Activated T-cell treated with anti-CD3 and anti-CD28 coated beads, Interleukin-2, amount 50 U/mL, for 1 hour (primary cell): ENCODE results near the gene LGALS7B.
A peak's percentile ranks its signal among the peaks of the same experiment; 100 is the strongest.
"Not testable (repeated sequence)": the region's sequence is repeated elsewhere in the genome, so short reads cannot be mapped to it uniquely, and the experiment has no call there.

Experiments used
- DNase-seq: peaks from one replicate; pipeline ENCODE4 v3.0.0-alpha.2; 2020

Gene LGALS7B

GRCh38 chr19:38770228-38770948 lies 18.6 kb upstream of the LGALS7B start:
- DNase-seq = not testable (repeated sequence)

GRCh38 chr19:38770949-38771275 lies 18.1 kb upstream of the LGALS7B start:
- not testable (repeated sequence) for DNase-seq

- DNase-seq = not testable (repeated sequence)
These were observed 17.4 kb upstream of the LGALS7B start for GRCh38 chr19:38771569-38771968.

- no peak for DNase-seq
These were observed 15.4 kb upstream of the LGALS7B start, which contains the start of gene LGALS7 for GRCh38 chr19:38773469-38774177. Gene LGALS7, minus strand, starts transcription at chr19:38773517. Its CDS starts 25 bp downstream, at chr19:38773492.

GRCh38 chr19:38774181-38774950 lies 14.6 kb upstream of the LGALS7B start:
- DNase-seq = no peak

GRCh38 chr19:38778733-38779132 lies 10.3 kb upstream of the LGALS7B start:
- DNase-seq = no peak

GRCh38 chr19:38780443-38780842 lies 8.6 kb upstream of the LGALS7B start:
- no peak for DNase-seq

- no peak for DNase-seq
These were observed 7.9 kb upstream of the LGALS7B start for GRCh38 chr19:38781058-38781457.

GRCh38 chr19:38782212-38782611 lies 6.8 kb upstream of the LGALS7B start:
- DNase-seq = not testable (repeated sequence)

- no peak for DNase-seq
These were observed 4.8 kb upstream of the LGALS7B start for GRCh38 chr19:38784224-38784623.

GRCh38 chr19:38785187-38785699 lies 3.8 kb upstream of the LGALS7B start:
- DNase-seq = no peak

GRCh38 chr19:38786061-38786460 lies 2.9 kb upstream of the LGALS7B start:
- DNase-seq = not testable (repeated sequence)

- no peak for DNase-seq
These were observed 2.3 kb upstream of the LGALS7B start for GRCh38 chr19:38786572-38787265.

GRCh38 chr19:38790507-38791403 lies 1.8 kb downstream of the LGALS7B start:
- not testable (repeated sequence) for DNase-seq

GRCh38 chr19:38791451-38792064 lies 2.6 kb downstream of the LGALS7B start:
- not testable (repeated sequence) for DNase-seq

- peak; percentile 53 for DNase-seq
These were observed 3.5 kb downstream of the LGALS7B start for GRCh38 chr19:38792250-38793111.

- DNase-seq = no peak
These were observed 4.2 kb downstream of the LGALS7B start for GRCh38 chr19:38793177-38793576.

GRCh38 chr19:38793671-38794070 lies 4.7 kb downstream of the LGALS7B start:
- DNase-seq = no peak

GRCh38 chr19:38795549-38795948 lies 6.5 kb downstream of the LGALS7B start:
- DNase-seq = no peak

GRCh38 chr19:38796154-38796553 lies 7.2 kb downstream of the LGALS7B start:
- no peak for DNase-seq
